Measurements from ENCODE around the gene FOXL2.

FOXL2 gene

DNA sequence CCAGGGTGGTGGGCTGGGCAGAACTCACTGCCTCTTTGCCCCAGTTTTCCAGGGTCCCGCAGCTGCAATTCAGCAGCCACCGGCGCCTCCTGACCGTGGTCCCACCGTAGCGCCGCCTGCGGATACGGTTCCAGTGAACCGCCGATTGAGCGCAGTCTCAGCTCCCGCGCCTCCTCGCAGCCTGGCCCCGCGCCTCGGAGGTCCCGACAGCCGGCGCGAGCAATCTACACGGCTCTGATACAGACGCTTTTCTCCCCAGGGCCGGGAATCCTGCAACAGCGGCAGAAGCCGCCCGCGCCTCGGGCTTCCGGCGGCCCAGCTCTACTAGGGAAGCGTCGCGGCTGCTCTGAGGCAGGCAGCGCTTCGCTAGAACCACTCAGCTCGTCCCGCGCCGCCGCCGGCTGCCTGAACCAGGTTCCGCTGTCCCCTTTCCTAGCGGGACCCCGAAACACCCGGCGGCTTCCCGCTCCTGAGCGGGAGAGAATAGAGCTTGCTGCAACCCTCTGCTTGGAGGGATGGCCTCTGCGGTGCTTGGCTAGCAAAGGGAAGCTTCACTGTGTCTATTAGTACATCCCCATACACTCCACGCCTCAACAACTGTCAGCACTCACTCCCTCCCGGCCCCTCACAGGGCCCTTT lies 3.2 kb upstream of the FOXL2 start:
- no peak overlapping the region for H3K4me2 ChIP-seq (ENCODE audit: low read length)
- no peak overlapping the region for H3K27ac ChIP-seq (ENCODE audit: low read depth, low read length, poor library complexity, severe bottlenecking)
- no peaks in the 10 kb centered on the region for H3K4me1 ChIP-seq (ENCODE audit: insufficient read depth, low read length, severe bottlenecking)
- H3K79me2 ChIP-seq (ENCODE audit: insufficient read depth, low read length), result no peaks in the 10 kb centered on the region
- no peak overlapping the region for H3K9ac ChIP-seq (ENCODE audit: low read length)
- H3F3A ChIP-seq (ENCODE audit: insufficient read depth, low read length), result no peaks in the 10 kb centered on the region
- no peak overlapping the region for H2AFZ ChIP-seq (ENCODE audit: low read length)
- no peaks in the 10 kb centered on the region for H3K9me3 ChIP-seq (ENCODE audit: low read length)
- no peaks in the 10 kb centered on the region for H3K36me3 ChIP-seq (ENCODE audit: insufficient read depth, low read length)
- TF ChIP-seq CTCF (IDR thresholded peaks at IDR 0.05; ENCODE audit: low read length), result no peak
- no peak for TF ChIP-seq EZH2 (IDR thresholded peaks at IDR 0.05; ENCODE audit: borderline replicate concordance, low read length)
- H3K27me3 ChIP-seq (ENCODE audit: insufficient read depth, low read length), result no peaks in the 10 kb centered on the region; the same call in 1 of the 2 replicates
- no peaks in the 10 kb centered on the region for H3K9me2 ChIP-seq (ENCODE audit: low read depth, low read length)
- no peak overlapping the region for H3K4me3 ChIP-seq (ENCODE audit: low read depth, low read length, poor library complexity, severe bottlenecking)
- H4K20me1 ChIP-seq (ENCODE audit: insufficient read depth, low read length), result no peaks in the 10 kb centered on the region

- Histone ChIP-seq H3K27me3 (ENCODE audit: insufficient read depth, low read length) (no peaks in the 10 kb centered on the region; the same call in 1 of the 2 replicates), H3K4me2 (ENCODE audit: low read length) (no peak overlapping the region), H4K20me1 (ENCODE audit: insufficient read depth, low read length) (no peaks in the 10 kb centered on the region), H3K79me2 (ENCODE audit: insufficient read depth, low read length) (no peaks in the 10 kb centered on the region), H3K36me3 (ENCODE audit: insufficient read depth, low read length) (no peaks in the 10 kb centered on the region), H3K4me3 (ENCODE audit: low read depth, low read length, poor library complexity, severe bottlenecking) (no peak overlapping the region), H3K4me1 (ENCODE audit: insufficient read depth, low read length, severe bottlenecking) (no peaks in the 10 kb centered on the region), H3K9me2 (ENCODE audit: low read depth, low read length) (no peaks in the 10 kb centered on the region), H2AFZ (ENCODE audit: low read length) (no peak overlapping the region), H3K9ac (ENCODE audit: low read length) (no peak overlapping the region), H3K9me3 (ENCODE audit: low read length) (no peaks in the 10 kb centered on the region), H3K27ac (ENCODE audit: low read depth, low read length, poor library complexity, severe bottlenecking) (no peak overlapping the region), H3F3A (ENCODE audit: insufficient read depth, low read length) (no peaks in the 10 kb centered on the region)
- no peak for TF ChIP-seq CTCF (IDR thresholded peaks at IDR 0.05; ENCODE audit: low read length)
- TF ChIP-seq EZH2 (IDR thresholded peaks at IDR 0.05; ENCODE audit: borderline replicate concordance, low read length), result no peak
Observed at GRCh38 chr3:138949445-138950005, 2.6 kb upstream of the FOXL2 start.

GRCh38 chr3:138949002-138949418 lies 2.1 kb upstream of the FOXL2 start:
- Histone ChIP-seq H3K79me2 (ENCODE audit: insufficient read depth, low read length) (no peaks in the 10 kb centered on the region), H3K9me2 (ENCODE audit: low read depth, low read length) (no peaks in the 10 kb centered on the region), H3F3A (ENCODE audit: insufficient read depth, low read length) (no peaks in the 10 kb centered on the region), H3K27ac (ENCODE audit: low read depth, low read length, poor library complexity, severe bottlenecking) (no peak overlapping the region), H3K9me3 (ENCODE audit: low read length) (no peaks in the 10 kb centered on the region), H3K27me3 (ENCODE audit: insufficient read depth, low read length) (no peaks in the 10 kb centered on the region; the same call in 1 of the 2 replicates), H3K4me2 (ENCODE audit: low read length) (no peak overlapping the region), H4K20me1 (ENCODE audit: insufficient read depth, low read length) (no peaks in the 10 kb centered on the region), H2AFZ (ENCODE audit: low read length) (no peak overlapping the region), H3K4me1 (ENCODE audit: insufficient read depth, low read length, severe bottlenecking) (no peaks in the 10 kb centered on the region), H3K9ac (ENCODE audit: low read length) (no peak overlapping the region), H3K4me3 (ENCODE audit: low read depth, low read length, poor library complexity, severe bottlenecking) (no peak overlapping the region), H3K36me3 (ENCODE audit: insufficient read depth, low read length) (no peaks in the 10 kb centered on the region)
- TF ChIP-seq EZH2 (IDR thresholded peaks at IDR 0.05; ENCODE audit: borderline replicate concordance, low read length) (no peak), CTCF (IDR thresholded peaks at IDR 0.05; ENCODE audit: low read length) (no peak)
